AG04449 (cell line): ENCODE measurements around the gene SIRT2.
A peak's percentile ranks its signal among the peaks of the same experiment; 100 is the strongest.
"Not testable (repeated sequence)": the region's sequence is repeated elsewhere in the genome, so short reads cannot be mapped to it uniquely, and the experiment has no call there.

Experiments used
- CTCF ChIA-PET: fragments of 350-600 bp; formaldehyde crosslinking; extraction: SDS; loops from one replicate; lab custom pipeline; 2021; ENCODE audit warnings: antibody characterized with exemption; lab: Yijun Ruan, JAX
- POLR2A ChIA-PET: fragments of 400-600, 350-600 bp; formaldehyde crosslinking; extraction: SDS; loops from one replicate; lab custom pipeline; 2020; ENCODE audit warnings: antibody characterized with exemption, inconsistent platforms; lab: Yijun Ruan, JAX
- DNase-seq: peaks from one replicate; pipeline ENCODE4 v3.0.0-alpha.2; 2010; ENCODE audit warnings: low read depth, low spot score
- H3K4me3 ChIP-seq: 2 replicates; pipeline ENCODE4 v1.5.1; 2011; ENCODE audit warnings: low read depth, mild to moderate bottlenecking, control low read depth, low read length
- CTCF ChIP-seq: IDR thresholded peaks from one replicate; pipeline ENCODE4 v1.5.1; 2011; ENCODE audit warnings: mild to moderate bottlenecking, moderate library complexity, low read length, control low read depth, inconsistent platforms; ENCODE audit not compliant: insufficient read depth; ENCODE audit errors: missing control alignments

The SIRT2 gene

GRCh38 chr19:38869160-38869835, 30.1 kb downstream of the SIRT2 start:
- DNase-seq, result no peak
- ChIA-PET CTCF (interaction anchor here (0.6 to 2.7 kb wide), 19 partner anchors 9 to 466 kb away, joined by 3 to 24 read pairs (median 5); partner anchors contain the start of genes FAM98C, MRPS12, NFKBIB and RINL), POLR2A (no interaction called here)
- H3K4me3 ChIP-seq, result peak overlapping the region; percentile 59
- TF ChIP-seq CTCF, result no peak

DNA sequence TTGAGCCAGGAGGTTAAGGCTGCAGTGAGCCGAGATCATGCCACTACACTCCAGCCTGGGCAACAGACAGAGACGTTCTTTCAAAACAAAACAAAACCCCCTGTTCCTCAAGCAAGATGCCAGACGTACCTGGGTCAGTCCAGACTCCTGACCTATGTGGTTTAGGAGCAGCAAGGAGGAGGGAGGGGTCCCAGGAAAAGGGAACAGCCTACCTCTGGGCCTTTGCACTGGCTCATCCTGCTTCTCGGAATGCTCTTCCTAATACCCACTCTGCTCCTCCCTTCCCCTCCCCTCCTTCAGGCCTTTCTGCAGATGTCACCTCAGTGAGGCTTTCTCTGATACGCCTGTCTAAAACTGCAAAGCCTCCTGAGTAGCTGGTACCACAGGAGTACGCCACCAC, 30.9 kb downstream of the SIRT2 start:
- no peak for DNase-seq
- no peak for TF ChIP-seq CTCF
- H3K4me3 ChIP-seq, result no peak overlapping the region
- CTCF ChIA-PET, result interaction anchor here (0.8 to 2.7 kb wide), 13 partner anchors 8 to 465 kb away, joined by 3 to 24 read pairs (median 6); partner anchors contain the start of genes FAM98C, NFKBIB, RINL and SIRT2
- POLR2A ChIA-PET, result no interaction called here

- no peak overlapping the region for H3K4me3 ChIP-seq
- CTCF ChIA-PET, result interaction anchor here (1.1 to 1.7 kb wide), 4 partner anchors 9 to 465 kb away, joined by 3 to 7 read pairs (median 3); partner anchors contain the start of gene FAM98C
- POLR2A ChIA-PET, result no interaction called here
- no peak for TF ChIP-seq CTCF
- no peak for DNase-seq
Observed at GRCh38 chr19:38867171-38867780, 32.1 kb downstream of the SIRT2 start.

DNA sequence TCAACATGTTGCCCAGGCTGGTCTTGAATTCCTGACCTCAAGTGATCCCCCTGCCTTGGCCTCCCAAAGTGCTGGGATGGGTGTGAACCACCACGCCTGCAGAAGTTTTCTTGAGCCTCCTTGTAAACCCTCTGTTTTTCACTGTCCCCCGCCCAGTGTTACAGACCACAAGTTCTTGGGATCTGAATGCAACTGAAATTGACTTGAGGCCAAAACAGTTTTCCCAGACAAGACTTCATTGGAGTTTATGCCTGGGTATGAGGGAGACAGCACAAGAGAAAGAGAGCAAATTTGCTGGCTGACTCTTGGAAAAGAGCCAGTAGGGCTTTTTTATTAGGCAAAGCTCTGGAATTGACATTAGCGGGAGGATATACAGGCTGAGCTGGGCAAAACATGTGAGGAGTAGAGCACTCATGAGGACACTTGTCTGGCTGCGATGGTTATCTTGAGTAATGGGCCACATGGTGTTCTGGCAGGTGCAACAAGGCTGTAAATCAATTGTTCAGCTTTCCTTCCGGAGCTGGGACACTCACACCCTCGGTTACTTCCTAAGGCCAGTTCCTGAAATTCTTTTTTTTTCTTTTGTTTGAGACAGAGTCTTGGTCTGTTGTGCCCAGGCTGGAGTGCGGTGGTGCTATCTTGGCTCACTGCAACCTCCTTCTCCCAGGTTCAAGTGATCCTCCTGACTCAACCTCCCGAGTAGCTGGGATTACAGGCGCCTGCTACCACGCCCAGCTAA, 36.9 kb downstream of the SIRT2 start:
- H3K4me3 ChIP-seq, result no peak overlapping the region
- CTCF ChIA-PET, result interaction anchor here (0.8 to 2.1 kb wide), 5 partner anchors 13 to 228 kb away, joined by 3 to 6 read pairs (median 3); partner anchors contain the start of gene SARS2
- DNase-seq, result no peak
- POLR2A ChIA-PET, result interaction anchor here (0.6 to 1.3 kb wide), 2 partner anchors 9 to 10 kb away, joined by 3 read pairs; no protein-coding TSS in a partner anchor
- no peak for TF ChIP-seq CTCF

DNA sequence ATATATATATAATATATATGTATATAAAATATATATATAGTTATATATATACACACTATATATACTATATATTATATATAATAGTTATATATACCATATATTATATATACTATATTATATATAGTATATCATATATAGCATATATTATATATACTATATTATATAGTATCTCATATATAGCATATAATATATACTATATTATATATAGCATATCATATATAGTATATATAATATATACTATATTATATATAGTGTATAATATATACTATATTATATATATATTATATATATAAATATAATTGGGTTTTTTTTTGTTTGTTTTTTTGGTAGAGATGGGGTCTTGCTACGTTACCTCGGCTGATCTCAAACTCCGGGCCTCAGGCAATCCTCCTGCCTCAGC, 38.0 kb downstream of the SIRT2 start:
- no peak overlapping the region for H3K4me3 ChIP-seq
- ChIA-PET POLR2A (no interaction called here), CTCF (interaction anchor here (0.6 to 1.6 kb wide), 2 partner anchors 8 to 10 kb away, joined by 3 to 9 read pairs; no protein-coding TSS in a partner anchor)
- DNase-seq, result no peak
- no peak for TF ChIP-seq CTCF

GRCh38 chr19:38859631-38860204, 39.7 kb downstream of the SIRT2 start:
- CTCF ChIA-PET, result interaction anchor here (1.6 kb wide), 1 partner anchor 10 kb away, joined by 9 read pairs; no protein-coding TSS in a partner anchor
- H3K4me3 ChIP-seq, DNase-seq, POLR2A ChIA-PET: not testable (repeated sequence)
